ENCODE measurements around the gene RPS17.
"Not testable (repeated sequence)": the region's sequence is repeated elsewhere in the genome, so short reads cannot be mapped to it uniquely, and the experiment has no call there.

Gene RPS17

DNA sequence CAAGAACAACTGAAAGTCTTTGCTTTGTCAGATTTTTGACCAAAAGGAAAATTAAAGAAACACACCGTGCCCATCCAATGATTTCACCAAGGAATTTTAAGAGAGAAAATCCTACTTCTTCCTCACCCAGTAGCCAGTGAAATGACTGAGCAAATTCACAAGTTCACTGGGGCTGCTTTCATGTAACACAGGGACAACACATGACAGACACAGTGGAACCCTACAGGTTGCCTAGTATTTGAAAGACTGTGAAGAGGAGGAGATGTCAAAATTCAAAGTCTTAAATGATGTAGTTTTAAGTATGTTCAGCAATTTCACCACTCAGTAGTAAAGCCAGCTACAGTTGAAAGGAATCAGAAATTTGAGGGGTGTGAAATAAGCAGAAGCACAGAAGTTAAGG is 33.2 kb downstream of the RPS17 start:
- not testable (repeated sequence) for DNase-seq

DNA sequence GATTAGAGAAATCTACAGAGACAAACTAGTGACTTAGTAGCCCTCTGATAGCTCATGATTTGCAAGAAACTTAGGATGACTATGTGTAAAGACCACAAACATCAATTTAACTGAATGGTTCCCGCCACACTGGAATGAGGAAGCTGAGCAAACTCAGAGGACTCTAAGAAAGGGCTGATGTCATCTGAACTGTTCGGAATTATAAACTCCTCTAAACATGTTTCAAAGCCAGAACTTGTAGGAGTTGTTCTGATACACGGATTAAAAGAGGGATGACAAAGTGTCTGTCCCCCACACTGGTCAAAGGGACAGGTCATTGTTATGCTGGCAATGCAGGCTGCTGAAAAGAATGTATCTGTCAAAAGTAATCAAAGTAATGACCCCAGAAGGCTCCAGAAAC is 34.4 kb downstream of the RPS17 start:
- DNase-seq, result not testable (repeated sequence)

DNA sequence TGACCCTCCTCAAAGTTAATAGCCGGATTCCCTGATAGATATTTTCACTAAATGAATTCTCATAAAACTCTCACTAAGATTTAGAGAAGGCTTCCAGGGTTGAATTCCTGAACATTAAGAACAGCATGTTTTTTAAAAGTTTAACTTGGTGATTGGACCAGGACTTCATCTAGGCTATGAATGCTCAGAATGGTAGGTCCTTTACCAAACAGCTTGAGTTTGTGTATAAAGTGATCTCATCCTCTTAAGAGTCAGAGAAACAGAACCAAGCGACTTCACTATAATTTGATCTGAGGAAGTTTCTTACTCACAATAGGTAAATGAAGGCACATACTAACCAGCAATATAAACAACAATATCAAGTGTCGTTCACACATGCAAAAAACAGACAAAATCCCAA is 36.2 kb downstream of the RPS17 start:
- not testable (repeated sequence) for DNase-seq

DNA sequence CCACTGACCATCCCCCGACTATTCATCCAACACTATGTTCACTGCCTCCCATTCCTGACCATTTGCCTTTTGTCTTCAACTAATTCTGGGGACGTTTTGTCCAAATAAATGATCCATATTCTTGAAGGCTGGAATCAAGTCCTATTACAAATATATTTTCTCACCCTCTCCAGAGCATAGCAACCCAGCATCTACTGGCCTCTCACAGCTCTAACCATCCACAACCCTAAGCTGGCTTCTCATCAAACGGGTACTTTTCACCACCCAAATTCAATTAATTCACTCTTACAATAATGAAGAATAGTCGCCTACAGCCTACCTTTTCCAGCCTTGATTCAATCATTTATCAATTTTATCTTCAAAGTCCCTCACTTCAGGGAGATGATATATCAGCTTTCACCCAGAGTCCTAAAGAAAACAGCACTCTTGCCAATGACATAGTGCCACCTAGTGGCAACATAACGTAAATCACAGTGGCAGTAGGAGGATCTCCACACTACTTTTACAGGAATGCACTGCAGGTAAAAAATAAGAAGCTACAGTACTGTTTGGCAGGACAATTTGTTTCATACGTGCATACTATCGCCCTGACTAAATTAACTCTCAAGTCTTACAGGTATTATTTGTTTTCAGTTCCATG is 37.4 kb downstream of the RPS17 start:
- not testable (repeated sequence) for DNase-seq

DNA sequence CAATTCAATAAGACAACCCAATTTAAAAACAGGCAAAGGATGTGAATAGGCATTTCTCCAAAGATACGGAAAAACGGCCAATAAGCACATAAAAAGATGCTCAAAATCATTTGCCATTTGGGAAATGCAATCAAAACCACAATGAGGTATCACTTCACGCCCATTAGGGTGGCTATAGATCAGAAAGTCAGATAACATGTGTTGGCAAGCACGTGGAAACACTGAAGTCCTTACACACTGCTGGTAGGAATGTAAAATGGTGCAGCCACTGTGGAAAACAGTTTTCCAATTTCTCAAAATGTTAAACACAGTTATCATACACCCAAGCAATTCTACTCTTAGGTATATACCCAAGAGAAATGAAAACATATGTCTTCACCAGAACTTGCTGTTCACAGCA is 39.5 kb downstream of the RPS17 start:
- DNase-seq, result not testable (repeated sequence)

DNA sequence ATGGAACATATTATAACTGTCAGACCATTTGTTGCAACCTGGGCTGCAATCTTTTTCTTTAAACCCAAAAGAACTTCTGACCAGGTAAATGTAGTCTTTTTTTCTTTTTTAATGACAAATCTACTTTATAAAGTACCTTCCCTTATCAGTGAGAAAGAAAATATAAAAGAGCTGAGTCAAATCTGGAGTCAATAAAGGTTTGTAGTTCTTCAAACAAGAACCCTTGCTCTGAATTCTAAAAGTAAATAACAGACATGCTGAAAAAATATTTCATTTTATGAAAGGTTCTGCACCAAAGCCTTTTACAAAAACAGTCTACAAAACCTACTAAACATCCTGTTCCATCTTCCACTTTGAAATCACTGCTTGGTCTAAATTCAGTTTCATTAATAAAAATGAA is 42.3 kb downstream of the RPS17 start:
- not testable (repeated sequence) for DNase-seq

DNA sequence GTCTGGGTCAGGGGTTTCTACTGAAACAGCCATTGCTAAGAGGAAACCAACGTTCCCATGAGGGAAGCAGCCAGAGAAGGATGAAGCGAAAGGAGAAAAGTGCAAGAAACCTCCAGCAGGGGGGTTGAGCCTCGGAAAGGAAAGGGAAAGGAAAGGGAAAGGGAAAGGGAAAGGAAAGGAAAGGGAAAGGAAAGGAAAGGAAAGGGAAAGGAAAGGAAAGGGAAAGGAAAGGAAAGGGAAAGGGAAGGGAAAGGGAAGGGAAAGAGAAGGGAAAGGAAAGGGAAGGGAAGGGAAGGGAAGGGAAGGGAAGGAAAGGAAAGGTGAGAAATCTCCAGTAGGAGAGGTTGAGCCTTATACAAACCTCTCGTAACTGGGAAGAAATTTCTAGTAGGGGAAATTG is 52.0 kb downstream of the RPS17 start:
- DNase-seq, result not testable (repeated sequence)

DNA sequence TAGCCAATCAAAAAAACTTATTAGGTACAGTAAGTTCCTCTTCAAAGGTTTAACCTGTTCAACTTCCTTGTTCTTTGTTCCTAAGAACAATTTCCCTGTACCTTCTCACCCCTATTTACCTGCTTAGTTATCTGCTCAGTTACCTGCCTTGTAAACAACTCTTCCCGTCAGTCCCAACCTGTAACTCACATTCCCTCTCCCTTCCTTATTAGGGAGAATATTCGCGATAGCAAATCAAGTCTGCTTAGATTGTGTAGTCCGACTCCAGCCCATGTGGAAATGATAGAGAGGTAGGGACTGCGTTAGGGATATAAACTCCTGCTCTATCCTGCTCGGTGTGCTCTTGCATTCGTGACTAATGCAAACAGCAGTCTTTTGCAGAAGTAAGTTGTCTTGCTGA is 53.2 kb downstream of the RPS17 start:
- DNase-seq, result not testable (repeated sequence)

Measured in NCI-H187 (cell line).